ENCODE data around the gene MIB2. TPM values are rescaled to one million over a fixed set of nuclear protein-coding genes. Genes with fewer than 3 reads are reported as not detected.

Gene MIB2
- total and polyA plus RNA-seq, 2 of the 4 experiments (the other 2 are of a cell fraction), result 17.2 to 47.8 TPM

- no peak for TF ChIP-seq RCOR1 (IDR thresholded peaks at IDR 0.05; ENCODE audit: insufficient replicate concordance, low read length)
Measured at GRCh38 chr1:1623631-1624442, 8.5 kb downstream of the MIB2 start (continued).

GRCh38 chr1:1624443-1625403 is 9.4 kb downstream of the MIB2 start:
- ChIA-PET POLR2A (ENCODE audit: unreplicated experiment) (no interaction called here), CTCF (interaction anchor here (0.6 kb wide), 1 partner anchor 265 kb away, joined by 4 read pairs; no protein-coding TSS in a partner anchor)
- Histone ChIP-seq H3K4ac (ENCODE audit: low read depth, low read length) (no peak overlapping the region), H3K56ac (ENCODE audit: extremely low read depth, insufficient read depth, low read length) (no peak overlapping the region), H4K91ac (ENCODE audit: insufficient read depth, low read depth, low read length) (no peak overlapping the region), H3K79me1 (ENCODE audit: low read depth in 1 of 2, low read length in 2 of 2) (peaks cover 0 to 23% of the 10 kb centered on the region in 2 experiments; a peak in 1 of 4 replicates), H3K36me3 (ENCODE audit: control insufficient read depth, insufficient read depth, low read length) (peaks cover 28% of the 10 kb centered on the region), H4K5ac (ENCODE audit: low read depth, low read length) (no peak overlapping the region), H2BK120ac (ENCODE audit: low read depth, low read length) (no peak overlapping the region), H3K18ac (ENCODE audit: low read depth, low read length) (no peak overlapping the region), H2BK20ac (ENCODE audit: low read depth, low read length) (no peak overlapping the region), H3K4me3 (ENCODE audit: insufficient read depth, low read depth, low read length) (no peak overlapping the region), H3K4me2 (ENCODE audit: low read depth, low read length) (no peak overlapping the region), H2AFZ (replicated peaks; ENCODE audit: low read length, poor library complexity) (peak overlapping the region; percentile 32), H3K27me3 (ENCODE audit: control insufficient read depth, insufficient read depth, low read length) (no peaks in the 10 kb centered on the region), H2AK9ac (replicated peaks; ENCODE audit: low read depth, low read length, poor library complexity) (peak overlapping the region; percentile 61), H3K9ac (ENCODE audit: low read depth, low read length) (no peak overlapping the region), H2AK5ac (ENCODE audit: low read depth, low read length) (no peak overlapping the region; the same call in 1 of the 2 replicates), H3K23ac (ENCODE audit: low read depth, low read length) (no peak overlapping the region), H4K8ac (ENCODE audit: low read depth in 2 of 2, low read length in 2 of 2) (no peak overlapping the region), H3K4me1 (ENCODE audit: control insufficient read depth, insufficient read depth, low read length) (peaks cover 3% of the 10 kb centered on the region; the same call in 1 of the 2 replicates), H4K20me1 (ENCODE audit: insufficient read depth, low read length) (peaks cover 27% of the 10 kb centered on the region), H3K14ac (replicated peaks; ENCODE audit: low read depth, low read length) (no peak overlapping the region), H3K9me1 (ENCODE audit: insufficient read depth, low read length) (no peaks in the 10 kb centered on the region), H2BK5ac (ENCODE audit: low read depth, low read length, poor library complexity, severe bottlenecking) (no peak overlapping the region), H2BK15ac (ENCODE audit: low read depth, low read length) (no peak overlapping the region), H3K9me3 (ENCODE audit: control insufficient read depth, insufficient read depth, low read length) (no peaks in the 10 kb centered on the region), H3K27ac (ENCODE audit: insufficient read depth, low read length) (no peak overlapping the region)
- in situ Hi-C loops (cut with MboI; ENCODE audit: low sequenced_read_pairs) (no loop called here), intact Hi-C loops (cut with micrococcal nuclease) (no loop called here), dilution Hi-C loops (cut with HindIII; ENCODE audit: low sequenced_read_pairs, unreplicated experiment) (no loop called here)
- BruUV-seq (replicated peaks), result no TSS peak
- DNase-seq, result no peak
- 80% methylated on average over 24 of the region's 38 CpGs; no CpG with 5 or more reads in 1 of the 2 experiments for WGBS, 2 experiments (ENCODE audit: extremely low coverage in 2 of 2, insufficient read length in 1 of 2)
- no peak for ATAC-seq (ENCODE audit: low read depth)
- TF ChIP-seq BHLHE40 (IDR thresholded peaks at IDR 0.05; ENCODE audit: low read depth, low read length) (no peak), CTCF (conservative IDR thresholded peaks at IDR 0.05; ENCODE audit: low read depth, low read length) (no peak), FOS (IDR thresholded peaks at IDR 0.05; ENCODE audit: low read depth, low read length) (no peak), SMC3 (IDR thresholded peaks at IDR 0.05; ENCODE audit: low read depth, low read length) (no peak), POLR2A (IDR thresholded peaks at IDR 0.05; ENCODE audit: low read depth, low read length) (no peak), CHD1 (IDR thresholded peaks at IDR 0.05; ENCODE audit: low read depth, low read length) (no peak), MXI1 (IDR thresholded peaks at IDR 0.05; ENCODE audit: borderline replicate concordance, low read depth, low read length) (no peak), RFX5 (IDR thresholded peaks at IDR 0.05; ENCODE audit: low read depth, low read length) (no peak), RAD21 (IDR thresholded peaks at IDR 0.05; ENCODE audit: low read length) (no peak), CEBPB (IDR thresholded peaks at IDR 0.05; ENCODE audit: low read depth, low read length) (no peak), USF2 (IDR thresholded peaks at IDR 0.05; ENCODE audit: low read depth, low read length) (no peak)
